ENCODE measurements around the gene YY1AP1.
"Not testable (repeated sequence)": the region's sequence is repeated elsewhere in the genome, so short reads cannot be mapped to it uniquely, and the experiment has no call there.

DNA sequence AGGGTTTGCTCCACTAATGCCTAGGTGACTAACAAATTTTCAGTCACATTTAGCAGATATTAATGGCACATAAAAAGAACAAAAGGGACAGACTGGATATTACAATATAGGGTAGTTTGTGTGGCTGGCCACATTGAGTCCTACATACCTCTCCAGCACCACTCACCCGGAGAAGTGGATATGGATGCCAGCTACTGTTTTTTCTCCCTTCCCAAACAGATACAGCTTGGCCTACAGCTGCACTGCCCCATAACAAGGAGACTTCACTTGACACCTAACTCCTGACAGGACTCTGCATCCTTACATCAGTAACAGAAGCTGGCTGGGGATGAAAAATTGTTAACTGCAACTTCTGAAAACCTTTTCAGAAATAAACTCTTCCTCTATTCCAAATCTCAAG, 9.6 kb downstream of the YY1AP1 start:
- not testable (repeated sequence) for TF ChIP-seq CHD2 (IDR thresholded peaks at IDR 0.05; ENCODE audit: low read length, partially characterized antibody); RNF2 (IDR thresholded peaks at IDR 0.05; ENCODE audit: borderline replicate concordance, low read depth); JUN (IDR thresholded peaks at IDR 0.05); JUNB (IDR thresholded peaks at IDR 0.05); EP300 (IDR thresholded peaks at IDR 0.05); RAD21 (conservative IDR thresholded peaks at IDR 0.05 in 1 of 2, IDR thresholded peaks at IDR 0.05 in 1 of 2)

Measured in A549 (cell line).